ENCODE results near the gene TOMM20L. TPM values are rescaled to one million over a fixed set of nuclear protein-coding genes. Genes with fewer than 3 reads are reported as not detected.

The TOMM20L gene
- total RNA-seq, 1 donor from 2014 or later: not detected

DNA sequence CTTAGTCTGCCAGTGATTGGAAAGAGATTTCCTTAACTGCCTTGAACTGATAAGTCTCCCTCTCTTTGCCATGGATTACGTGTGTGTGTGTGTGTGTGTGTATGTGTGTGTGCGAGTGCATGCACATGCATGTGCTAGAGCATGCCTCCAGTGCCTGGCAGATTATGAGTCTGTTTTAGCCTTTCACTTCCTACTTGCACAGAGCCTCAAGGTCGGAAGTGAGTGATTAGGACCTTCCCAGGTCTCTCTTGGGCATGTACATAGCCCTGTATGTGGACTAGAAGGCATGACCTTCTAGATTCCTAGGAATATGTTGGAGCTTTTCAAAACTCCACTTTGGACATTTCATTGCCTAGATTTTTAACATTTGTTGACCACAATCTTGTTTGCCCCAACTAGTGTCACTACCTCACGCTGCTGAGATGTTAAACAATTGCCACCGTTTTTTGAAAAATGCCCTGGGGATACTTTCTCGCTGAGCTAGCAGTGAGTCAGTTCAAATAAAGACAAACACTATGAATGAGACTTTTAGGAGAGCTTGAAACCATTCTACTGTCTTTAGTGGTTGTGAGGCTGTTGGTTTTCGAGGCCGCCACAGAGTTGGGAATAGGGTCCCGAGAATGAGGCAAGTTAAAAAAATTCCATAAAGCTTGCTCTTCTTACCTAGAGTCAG, 60.0 kb downstream of the TOMM20L start:
- TF ChIP-seq, protein P1, sequence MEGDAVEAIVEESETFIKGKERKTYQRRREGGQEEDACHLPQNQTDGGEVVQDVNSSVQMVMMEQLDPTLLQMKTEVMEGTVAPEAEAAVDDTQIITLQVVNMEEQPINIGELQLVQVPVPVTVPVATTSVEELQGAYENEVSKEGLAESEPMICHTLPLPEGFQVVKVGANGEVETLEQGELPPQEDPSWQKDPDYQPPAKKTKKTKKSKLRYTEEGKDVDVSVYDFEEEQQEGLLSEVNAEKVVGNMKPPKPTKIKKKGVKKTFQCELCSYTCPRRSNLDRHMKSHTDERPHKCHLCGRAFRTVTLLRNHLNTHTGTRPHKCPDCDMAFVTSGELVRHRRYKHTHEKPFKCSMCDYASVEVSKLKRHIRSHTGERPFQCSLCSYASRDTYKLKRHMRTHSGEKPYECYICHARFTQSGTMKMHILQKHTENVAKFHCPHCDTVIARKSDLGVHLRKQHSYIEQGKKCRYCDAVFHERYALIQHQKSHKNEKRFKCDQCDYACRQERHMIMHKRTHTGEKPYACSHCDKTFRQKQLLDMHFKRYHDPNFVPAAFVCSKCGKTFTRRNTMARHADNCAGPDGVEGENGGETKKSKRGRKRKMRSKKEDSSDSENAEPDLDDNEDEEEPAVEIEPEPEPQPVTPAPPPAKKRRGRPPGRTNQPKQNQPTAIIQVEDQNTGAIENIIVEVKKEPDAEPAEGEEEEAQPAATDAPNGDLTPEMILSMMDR (IDR thresholded peaks at IDR 0.05; ENCODE audit: borderline replicate concordance): no peak
- H3K9me3 ChIP-seq (replicated peaks): no peaks in the 10 kb centered on the region

More for the DNA sequence above, 60.0 kb downstream of the TOMM20L start:
- Histone ChIP-seq H3K27ac (replicated peaks) (no peak overlapping the region), H3K36me3 (peaks cover 86% of the 10 kb centered on the region), H3K27me3 (ENCODE audit: low read depth) (no peaks in the 10 kb centered on the region), H3K4me3 (no peak overlapping the region), H3K4me1 (no peaks in the 10 kb centered on the region)
- DNase-seq: no peak
- intact Hi-C loops (cut with micrococcal nuclease): no loop called here

Other genes with a start within 250 kb of the TOMM20L start
- 7.3 TPM for gene ARMH4, start 243.7 kb upstream of the TOMM20L start, total RNA-seq
- gene ACTR10, start 195.8 kb upstream of the TOMM20L start, total RNA-seq: 71.8 TPM
- 161 TPM for gene PSMA3, start 151.1 kb upstream of the TOMM20L start, total RNA-seq
- gene ARID4A, start 97.4 kb upstream of the TOMM20L start, total RNA-seq: 14.2 TPM
- gene TIMM9, start 31.6 kb downstream of the TOMM20L start, total RNA-seq: 27.8 TPM
- gene KIAA0586, start 31.8 kb downstream of the TOMM20L start, total RNA-seq: 13.0 TPM
- 3.4 TPM for gene DACT1, start 242.0 kb downstream of the TOMM20L start, total RNA-seq